GM19468 (cell line): Measurements from ENCODE around the gene SNRNP35.
"Not testable (repeated sequence)": the region's sequence is repeated elsewhere in the genome, so short reads cannot be mapped to it uniquely, and the experiment has no call there.

Experiments
- ATAC-seq: cut with Tn5 transposase; IDR thresholded peaks from one replicate; pipeline ENCODE4 v1.9.1; 2021; ENCODE audit warnings: mild to moderate bottlenecking, moderate library complexity, moderate number of reproducible peaks; ENCODE audit not compliant: unreplicated experiment; ENCODE audit errors: extremely low read depth

Gene SNRNP35

GRCh38 chr12:123457980-123458779, at the start of gene SNRNP35:
Gene SNRNP35 (plus strand): TSS chr12:123458139. CDS start chr12:123465541, 7,402 bp downstream.
- peak; percentile 51 for ATAC-seq

GRCh38 chr12:123408619-123409018, 49.3 kb upstream of the SNRNP35 start:
- not testable (repeated sequence) for ATAC-seq

- not testable (repeated sequence) for ATAC-seq
These were observed 48.5 kb upstream of the SNRNP35 start for GRCh38 chr12:123409284-123410040.

- no peak for ATAC-seq
These were observed 47.9 kb upstream of the SNRNP35 start for GRCh38 chr12:123410041-123410412.

GRCh38 chr12:123421314-123421713, 36.6 kb upstream of the SNRNP35 start:
- no peak for ATAC-seq

GRCh38 chr12:123427036-123427769, 30.7 kb upstream of the SNRNP35 start:
- peak; percentile 91 for ATAC-seq

GRCh38 chr12:123428591-123428990, 29.3 kb upstream of the SNRNP35 start:
- no peak for ATAC-seq

GRCh38 chr12:123429101-123429500, 28.8 kb upstream of the SNRNP35 start:
- ATAC-seq: not testable (repeated sequence)

GRCh38 chr12:123431951-123432817, 25.8 kb upstream of the SNRNP35 start:
- ATAC-seq: not testable (repeated sequence)

- ATAC-seq: no peak
These were observed 24.3 kb upstream of the SNRNP35 start for GRCh38 chr12:123433615-123434014.

- ATAC-seq: no peak
These were observed 22.3 kb upstream of the SNRNP35 start for GRCh38 chr12:123435636-123436016.

- ATAC-seq: peak; percentile 45
These were observed 21.6 kb upstream of the SNRNP35 start, which contains the start of gene RILPL2 for GRCh38 chr12:123436017-123436964. Gene RILPL2 (minus strand): TSS chr12:123436684. CDS start chr12:123436420, 264 bp downstream.

- ATAC-seq: peak; percentile 59
These were observed 16.3 kb upstream of the SNRNP35 start for GRCh38 chr12:123441523-123442164.

GRCh38 chr12:123442774-123443173, 15.2 kb upstream of the SNRNP35 start:
- ATAC-seq: no peak

GRCh38 chr12:123444092-123445026, 13.6 kb upstream of the SNRNP35 start:
- ATAC-seq: no peak

- no peak for ATAC-seq
These were observed 12.3 kb upstream of the SNRNP35 start for GRCh38 chr12:123445388-123446332.
